G401.6 (cell line): ENCODE results near the gene LIN7A.

Experiments
- FAIRE-seq: peaks from 2 replicates; lab custom pipeline; 2012; peaks lifted over from hg19 to GRCh38; lab: Jason Lieb, UNC

Gene LIN7A

GRCh38 chr12:80858356-80858755 is 79.4 kb downstream of the LIN7A start:
- FAIRE-seq, result no peak

- no peak for FAIRE-seq
Observed at GRCh38 chr12:80857311-80857710, 80.4 kb downstream of the LIN7A start.

GRCh38 chr12:80849337-80849736 is 88.4 kb downstream of the LIN7A start:
- no peak for FAIRE-seq

GRCh38 chr12:80848858-80849257 is 88.9 kb downstream of the LIN7A start:
- FAIRE-seq, result no peak

GRCh38 chr12:80847575-80847974 is 90.2 kb downstream of the LIN7A start:
- no peak for FAIRE-seq

- FAIRE-seq, result no peak
Observed at GRCh38 chr12:80846952-80847351, 90.8 kb downstream of the LIN7A start.

- no peak for FAIRE-seq
Observed at GRCh38 chr12:80845639-80846038, 92.1 kb downstream of the LIN7A start.

GRCh38 chr12:80843969-80844368 is 93.8 kb downstream of the LIN7A start:
- FAIRE-seq, result no peak

GRCh38 chr12:80838708-80839107 is 99.0 kb downstream of the LIN7A start:
- no peak for FAIRE-seq

GRCh38 chr12:80838024-80838658 is 99.6 kb downstream of the LIN7A start:
- FAIRE-seq, result no peak

GRCh38 chr12:80837342-80837978 is 100.3 kb downstream of the LIN7A start:
- FAIRE-seq, result no peak

GRCh38 chr12:80834724-80835123 is 103.0 kb downstream of the LIN7A start:
- FAIRE-seq, result no peak

GRCh38 chr12:80830533-80831088 is 107.1 kb downstream of the LIN7A start:
- no peak for FAIRE-seq

GRCh38 chr12:80829767-80830166 is 108.0 kb downstream of the LIN7A start:
- no peak for FAIRE-seq

- FAIRE-seq, result no peak
Observed at GRCh38 chr12:80825506-80825905, 112.2 kb downstream of the LIN7A start.

- FAIRE-seq, result no peak
Observed at GRCh38 chr12:80823393-80823792, 114.3 kb downstream of the LIN7A start.

- no peak for FAIRE-seq
Observed at GRCh38 chr12:80821513-80822000, 116.2 kb downstream of the LIN7A start.

GRCh38 chr12:80818878-80819277 is 118.9 kb downstream of the LIN7A start:
- no peak for FAIRE-seq

GRCh38 chr12:80815351-80815750 is 122.4 kb downstream of the LIN7A start:
- no peak for FAIRE-seq

- no peak for FAIRE-seq
Observed at GRCh38 chr12:80814453-80814852, 123.3 kb downstream of the LIN7A start.

- FAIRE-seq, result no peak
Observed at GRCh38 chr12:80813820-80814219, 123.9 kb downstream of the LIN7A start.

- FAIRE-seq, result no peak
Observed at GRCh38 chr12:80811957-80812708, 125.6 kb downstream of the LIN7A start.

GRCh38 chr12:80810874-80811273 is 126.9 kb downstream of the LIN7A start:
- FAIRE-seq, result no peak
